H1 (cell line): ENCODE data around the gene S1PR1. TPM values are rescaled to one million over a fixed set of nuclear protein-coding genes. Genes with fewer than 3 reads are reported as not detected.

Experiments used
- CTCF ChIA-PET: fragments of 300-600 bp; sonication (Branson Sonifier 250); formaldehyde crosslinking; loops from one replicate; lab custom pipeline; 2021; ENCODE audit not compliant: partially characterized antibody; lab: Charles Lee
- POLR2A ChIA-PET: fragments of 300-600 bp; sonication (Branson Sonifier 250); formaldehyde crosslinking; loops from one replicate; lab custom pipeline; 2021; ENCODE audit warnings: inconsistent platforms; ENCODE audit not compliant: partially characterized antibody; lab: Charles Lee
- DNase-seq, 2 experiments: peaks; one replicate each; pipeline versions ENCODE4 v3.0.0 to v3.0.0-alpha.2; 2010 to 2022; ENCODE audit warnings: low spot score in 2 of 2, low read depth in 1 of 2, mixed read lengths in 1 of 2
- FAIRE-seq: peaks from 2 replicates; lab custom pipeline; 2011; peaks lifted over from hg19 to GRCh38; lab: Jason Lieb, UNC
- H2AFZ ChIP-seq: 2 replicates; pipeline ENCODE4 v1.8.1; 2012; ENCODE audit warnings: low read length, inconsistent platforms
- H2AK5ac ChIP-seq: 2 replicates; pipeline ENCODE4 v1.6.1; 2013; ENCODE audit warnings: low read depth, low read length
- H2BK120ac ChIP-seq: replicated peaks from 2 replicates; pipeline ENCODE3; 2013; ENCODE audit warnings: low read depth, low read length, inconsistent platforms
- H2BK12ac ChIP-seq: 2 replicates; pipeline ENCODE4 v1.6.1; 2013; ENCODE audit warnings: low read depth, low read length
- H2BK15ac ChIP-seq: 2 replicates; pipeline ENCODE4 v1.6.1; 2013; ENCODE audit warnings: low read length
- H2BK20ac ChIP-seq: 2 replicates; pipeline ENCODE4 v1.6.1; 2013; ENCODE audit warnings: low read length
- H2BK5ac ChIP-seq: 2 replicates; pipeline ENCODE4 v1.6.1; 2013; ENCODE audit warnings: low read depth, low read length
- H3K14ac ChIP-seq: 2 replicates; pipeline ENCODE4 v1.6.1; 2013; ENCODE audit warnings: inconsistent platforms; ENCODE audit not compliant: insufficient read length
- H3K18ac ChIP-seq: 2 replicates; pipeline ENCODE4 v1.6.1; 2013; ENCODE audit warnings: low read length; ENCODE audit errors: extremely low read depth
- H3K23ac ChIP-seq: 2 replicates; pipeline ENCODE4 v1.6.1; 2013; ENCODE audit warnings: inconsistent platforms; ENCODE audit not compliant: insufficient read length
- H3K23me2 ChIP-seq: 2 replicates; pipeline ENCODE4 v1.6.1; 2013; ENCODE audit warnings: low read depth, low read length
- H3K27ac ChIP-seq: 2 replicates; pipeline ENCODE4 v1.6.1; 2011; ENCODE audit warnings: low read depth, low read length, inconsistent platforms
- H3K27me3 ChIP-seq, 4 experiments: replicated peaks in 1 of 4; 1 replicate in 1 of 4; 2 replicates in 3 of 4; pipeline versions ENCODE4 v1.6.1 to v1.8.1; 2011 to 2013; ENCODE audit warnings: low read length in 3 of 4, mild to moderate bottlenecking in 3 of 4, inconsistent platforms in 2 of 4, mixed read lengths in 2 of 4, moderate library complexity in 1 of 4; ENCODE audit not compliant: control insufficient read depth in 3 of 4, insufficient read depth in 3 of 4; ENCODE audit errors: extremely low read depth in 1 of 4
- H3K36me3 ChIP-seq, 4 experiments: 2 replicates each; pipeline versions ENCODE4 v1.6.1 to v1.8.1; 2011 to 2013; ENCODE audit warnings: mild to moderate bottlenecking in 4 of 4, low read length in 3 of 4, moderate library complexity in 2 of 4, control low read depth in 1 of 4, inconsistent platforms in 1 of 4; ENCODE audit not compliant: insufficient read depth in 4 of 4, control insufficient read depth in 2 of 4
- H3K4ac ChIP-seq: replicated peaks from 2 replicates; pipeline ENCODE3; 2013; ENCODE audit warnings: low read length, low read depth, mixed read lengths, inconsistent platforms; ENCODE audit not compliant: insufficient read length
- H3K4me1 ChIP-seq, 4 experiments: replicated peaks in 1 of 4; 1 replicate in 1 of 4; 2 replicates in 3 of 4; pipeline versions ENCODE4 v1.6.1 to v1.8.1; 2011 to 2013; ENCODE audit warnings: low read length in 3 of 4, inconsistent platforms in 2 of 4, mixed read lengths in 1 of 4; ENCODE audit not compliant: insufficient read depth in 4 of 4, control insufficient read depth in 3 of 4
- H3K4me2 ChIP-seq, 2 experiments: 2 replicates each; pipeline versions ENCODE4 v1.6.1 to v1.8.1; 2011 to 2013; ENCODE audit warnings: low read depth in 2 of 2, low read length in 2 of 2, control low read depth in 1 of 2, inconsistent platforms in 1 of 2, mild to moderate bottlenecking in 1 of 2; ENCODE audit not compliant: insufficient read depth in 1 of 2
- H3K4me3 ChIP-seq, 4 experiments: fragments of 200-600, 300-600 bp in 1 of 4; sonication (generic), shearing (Covaris generic), sonication (Bioruptor Twin) in 1 of 4; 2 replicates each; pipeline versions ENCODE4 v1.5.1 to v1.8.1; 2011 to 2016; ENCODE audit warnings: low read length in 4 of 4, low read depth in 3 of 4, control low read depth in 2 of 4, inconsistent platforms in 2 of 4, mild to moderate bottlenecking in 2 of 4, mixed read lengths in 1 of 4, moderate library complexity in 1 of 4; ENCODE audit not compliant: insufficient read depth in 2 of 4; ENCODE audit errors: extremely low read depth in 1 of 4
- H3K56ac ChIP-seq: replicated peaks from 2 replicates; pipeline ENCODE3; 2013; ENCODE audit warnings: low read depth, mild to moderate bottlenecking, mixed read lengths, low read length, inconsistent platforms; ENCODE audit not compliant: insufficient read length
- H3K79me1 ChIP-seq: 2 replicates; pipeline ENCODE4 v1.6.1; 2013; ENCODE audit warnings: low read depth, low read length, control low read depth
- H3K79me2 ChIP-seq, 2 experiments: 2 replicates each; pipeline versions ENCODE4 v1.6.1 to v1.8.1; 2012 to 2013; ENCODE audit warnings: low read length in 2 of 2, mild to moderate bottlenecking in 2 of 2, inconsistent platforms in 1 of 2; ENCODE audit not compliant: insufficient read depth in 2 of 2, control insufficient read depth in 1 of 2
- H3K9ac ChIP-seq, 4 experiments: replicated peaks in 1 of 4; 1 replicate in 1 of 4; 2 replicates in 3 of 4; pipeline versions ENCODE4 v1.6.1 to v1.8.1; 2011 to 2013; ENCODE audit warnings: low read depth in 3 of 4, low read length in 3 of 4, control low read depth in 2 of 4, mild to moderate bottlenecking in 2 of 4, moderate library complexity in 2 of 4, inconsistent platforms in 1 of 4; ENCODE audit errors: extremely low read depth in 1 of 4
- H3K9me3 ChIP-seq, 2 experiments: 2 replicates each; pipeline versions ENCODE4 v1.6.1 to v1.8.1; 2012 to 2013; ENCODE audit warnings: mild to moderate bottlenecking in 2 of 2, moderate library complexity in 2 of 2, control low read depth in 1 of 2, inconsistent platforms in 1 of 2, low read depth in 1 of 2, low read length in 1 of 2, mixed read lengths in 1 of 2; ENCODE audit not compliant: insufficient read depth in 2 of 2
- H4K20me1 ChIP-seq, 2 experiments: replicated peaks in 1 of 2; 2 replicates each; pipeline versions ENCODE3 to v1.8.1; 2011 to 2013; ENCODE audit warnings: inconsistent platforms in 2 of 2, low read length in 2 of 2, mild to moderate bottlenecking in 1 of 2; ENCODE audit not compliant: insufficient read depth in 2 of 2, control insufficient read depth in 1 of 2
- H4K5ac ChIP-seq: 2 replicates; pipeline ENCODE4 v1.6.1; 2013; ENCODE audit warnings: low read length, low read depth, mixed read lengths, inconsistent platforms; ENCODE audit not compliant: insufficient read length
- H4K8ac ChIP-seq: 2 replicates; pipeline ENCODE4 v1.8.0; 2013; ENCODE audit warnings: mild to moderate bottlenecking, moderate library complexity, low read length, inconsistent platforms; ENCODE audit not compliant: insufficient read depth; ENCODE audit errors: extremely low read depth
- H4K91ac ChIP-seq: replicated peaks from 2 replicates; pipeline ENCODE3; 2013; ENCODE audit warnings: low read length, mixed read lengths, inconsistent platforms; ENCODE audit not compliant: insufficient read length
- BRCA1 ChIP-seq: IDR thresholded peaks from 2 replicates; pipeline ENCODE4 v1.6.1; 2012; ENCODE audit warnings: low read depth, low read length, improper control_type of control experiment
- CEBPB ChIP-seq: IDR thresholded peaks from 2 replicates; pipeline ENCODE4 v1.6.1; 2012; ENCODE audit warnings: low read depth, low read length
- EP300 ChIP-seq, 2 experiments: IDR thresholded peaks; 1 replicate in 1 of 2; 2 replicates in 1 of 2; pipeline ENCODE4 v1.6.1; 2011 to 2012; ENCODE audit warnings: low read depth in 2 of 2, low read length in 2 of 2, mild to moderate bottlenecking in 2 of 2, borderline replicate concordance in 1 of 2, inconsistent platforms in 1 of 2, moderate library complexity in 1 of 2
- KDM1A ChIP-seq: fragments of 200-600, 300-600 bp; sonication (generic); IDR thresholded peaks from 2 replicates; pipeline ENCODE4 v1.7.1; 2016; ENCODE audit warnings: mild to moderate bottlenecking, low read length, borderline replicate concordance
- KDM4A ChIP-seq: IDR thresholded peaks from one replicate; pipeline ENCODE4 v1.7.1; 2012; ENCODE audit warnings: low read depth, mild to moderate bottlenecking, moderate library complexity, low read length, inconsistent platforms; ENCODE audit not compliant: severe bottlenecking
- PHF8 ChIP-seq: fragments of 200-600 bp; sonication (generic); conservative IDR thresholded peaks from 2 replicates; pipeline ENCODE4 v1.7.1; 2012; ENCODE audit warnings: low read depth, mild to moderate bottlenecking, inconsistent platforms, low read length, moderate library complexity
- POLR2AphosphoS5 ChIP-seq: IDR thresholded peaks from 2 replicates; pipeline ENCODE4 v1.6.1; 2011; ENCODE audit warnings: low read depth, low read length
- RAD21 ChIP-seq, 2 experiments: IDR thresholded peaks in 1 of 2; conservative IDR thresholded peaks in 1 of 2; 2 replicates each; pipeline ENCODE4 v1.6.1; 2011; ENCODE audit warnings: low read depth in 2 of 2, low read length in 2 of 2, improper control_type of control experiment in 1 of 2, inconsistent platforms in 1 of 2, mild to moderate bottlenecking in 1 of 2, moderate library complexity in 1 of 2
- RBBP5 ChIP-seq: IDR thresholded peaks from 2 replicates; pipeline ENCODE4 v1.7.1; 2012; ENCODE audit warnings: low read depth, mild to moderate bottlenecking, inconsistent platforms, low read length, moderate library complexity, borderline replicate concordance
- RFX5 ChIP-seq: IDR thresholded peaks from 2 replicates; pipeline ENCODE4 v1.6.1; 2011; ENCODE audit warnings: low read depth, low read length, improper control_type of control experiment, borderline replicate concordance
- SUZ12 ChIP-seq: fragments of 200-600 bp; sonication (generic); IDR thresholded peaks from 2 replicates; pipeline ENCODE4 v1.6.1; 2012; ENCODE audit warnings: mild to moderate bottlenecking, inconsistent platforms, low read length, moderate library complexity, mixed read lengths
- TBP ChIP-seq: IDR thresholded peaks from 2 replicates; pipeline ENCODE4 v1.6.1; 2011; ENCODE audit warnings: low read depth, low read length, improper control_type of control experiment
- WGBS, 2 experiments: shearing (Covaris generic) in 1 of 2; methylation state at CpG; one replicate each; pipeline versions ENCODE4 v1.1.6 to v1.1.7; 2013 to 2015; ENCODE audit warnings: low lambda C conversion rate in 2 of 2, mixed read lengths in 2 of 2, inconsistent platforms in 1 of 2, low coverage in 1 of 2, missing lambda C conversion rate in 1 of 2; ENCODE audit not compliant: insufficient replicate concordance in 2 of 2, insufficient coverage in 1 of 2, insufficient read length in 1 of 2; ENCODE audit errors: extremely low coverage in 1 of 2, missing lambda C conversion rate in 1 of 2; 5-methylcytosine and 5-hydroxymethylcytosine counted together
- polyA plus RNA-seq, 7 experiments: library from polyadenylated mRNA; depleted of rRNA in 3 of 7; stranded (reverse) in 5 of 7; unstranded in 2 of 7; fragments of >200 nt in 5 of 7; fragments of 200-250 nt in 2 of 7; gene quantifications; 1 replicate in 5 of 7; 2 replicates in 1 of 7; 4 replicates in 1 of 7; pipeline versions ENCODE4 v1.2.1 to v1.2.3, GENCODE V29; 2011 to 2013; ENCODE audit warnings: missing spikeins in 2 of 7, mixed read lengths in 2 of 7
- total RNA-seq: library from RNA; stranded (reverse); fragmentation: NEBNext Ultra II Directional; extraction: Animal tissue kit (Norgen Biotek cat#: 25700); gene quantifications from 2 replicates; pipeline ENCODE4 v1.2.1, GENCODE V29; 2021
- TF ChIP-seq, protein P1 (sequence below): IDR thresholded peaks from 2 replicates; pipeline ENCODE4 v1.6.1; 2012; ENCODE audit warnings: inconsistent platforms

S1PR1 gene
- total and polyA plus RNA-seq, 2 of the 8 experiments (the other 6 are each of a cell fraction or from before 2014, with no cell fraction given), result 3.5 to 5.5 TPM

DNA sequence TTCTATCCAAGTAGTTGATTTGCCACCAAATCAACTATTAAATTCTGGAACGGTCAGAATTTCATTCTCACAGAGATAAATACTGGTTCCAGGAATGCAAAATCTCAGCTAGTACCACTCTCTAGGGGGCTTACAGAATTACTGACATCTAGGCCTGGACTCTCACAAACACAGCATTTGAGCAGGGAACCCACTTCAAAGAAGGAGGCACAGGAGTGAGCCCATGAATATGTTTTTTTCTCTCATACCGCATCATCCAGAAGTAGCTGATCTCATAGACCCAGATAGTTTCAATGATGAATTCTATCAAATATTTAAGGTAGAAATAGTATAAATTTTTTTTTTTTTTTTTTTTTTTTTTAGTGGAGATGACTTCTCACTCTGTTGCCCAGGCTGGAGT, 32.1 kb downstream of the S1PR1 start:
- H3K14ac ChIP-seq, result no peak overlapping the region
- H3K79me1 ChIP-seq, result no peaks in the 10 kb centered on the region
- no peaks in the 10 kb centered on the region for H4K20me1 ChIP-seq
- no peak overlapping the region for H4K8ac ChIP-seq
- no peak overlapping the region for H3K4me3 ChIP-seq
- H3K9ac ChIP-seq, result no peak overlapping the region
- no peak overlapping the region for H2AFZ ChIP-seq
- no peaks in the 10 kb centered on the region for H3K4me1 ChIP-seq
- H3K23ac ChIP-seq, result no peak overlapping the region
- 95% methylated on average over 2 of the region's 2 CpGs; no CpG with 5 or more reads in 1 of the 2 experiments for WGBS, 2 experiments
- no peak overlapping the region for H4K91ac ChIP-seq
- H2BK20ac ChIP-seq, result no peak overlapping the region
- H3K9me3 ChIP-seq, result peaks cover 0 to 4% of the 10 kb centered on the region in 2 experiments; a peak in 1 of 4 replicates
- no peak overlapping the region for H3K27ac ChIP-seq
- no peaks in the 10 kb centered on the region for H3K79me2 ChIP-seq
- no peak overlapping the region for H2BK12ac ChIP-seq
- no peaks in the 10 kb centered on the region for H3K27me3 ChIP-seq
- no peak overlapping the region for H2BK5ac ChIP-seq
- DNase-seq (no peak), FAIRE-seq (no peak)
- no peak overlapping the region for H3K4ac ChIP-seq
- ChIA-PET CTCF (interaction anchor here (1.7 to 5.4 kb wide), 2 partner anchors 18 to 21 kb away, joined by 4 to 40 read pairs; no protein-coding TSS in a partner anchor), POLR2A (interaction anchor here (1.1 kb wide), 1 partner anchor 17 kb away, joined by 3 read pairs; no protein-coding TSS in a partner anchor)
- no peak overlapping the region for H2BK15ac ChIP-seq
- no peak overlapping the region for H3K18ac ChIP-seq
- H2BK120ac ChIP-seq, result no peak overlapping the region
- no peak overlapping the region for H2AK5ac ChIP-seq
- H3K23me2 ChIP-seq, result no peaks in the 10 kb centered on the region
- H3K4me2 ChIP-seq, result no peak overlapping the region
- no peak overlapping the region for H3K56ac ChIP-seq
- H4K5ac ChIP-seq, result no peak overlapping the region
- no peaks in the 10 kb centered on the region for H3K36me3 ChIP-seq
- TF ChIP-seq CEBPB (no peak), POLR2AphosphoS5 (no peak), RFX5 (no peak), PHF8 (no peak), RBBP5 (no peak), BRCA1 (no peak), SUZ12 (no peak), EP300 (IDR thresholded peaks at IDR 0.05; ENCODE audit: borderline replicate concordance in 1 of 2, low read depth in 2 of 2, low read length in 2 of 2) (no peak), KDM1A (no peak), KDM4A (no peak), TBP (no peak), RAD21 (IDR thresholded peaks at IDR 0.05 in 1 of 2, conservative IDR thresholded peaks at IDR 0.05 in 1 of 2; ENCODE audit: low read depth in 2 of 2, low read length in 2 of 2) (no peak)
- TF ChIP-seq, protein P1, sequence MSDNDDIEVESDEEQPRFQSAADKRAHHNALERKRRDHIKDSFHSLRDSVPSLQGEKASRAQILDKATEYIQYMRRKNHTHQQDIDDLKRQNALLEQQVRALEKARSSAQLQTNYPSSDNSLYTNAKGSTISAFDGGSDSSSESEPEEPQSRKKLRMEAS, result no peak
